AG09319 (cell line): ENCODE measurements around the gene PRKG1.

Experiments
- DNase-seq: peaks from one replicate; pipeline ENCODE4 v3.0.0-alpha.2; 2010; ENCODE audit warnings: low read depth; ENCODE audit errors: extremely low read depth
- TF ChIP-seq, protein P1 (sequence below): IDR thresholded peaks from 2 replicates; pipeline ENCODE4 v1.5.1; 2011; ENCODE audit warnings: low read depth, mild to moderate bottlenecking, inconsistent platforms, low read length, moderate library complexity

PRKG1 gene

DNA sequence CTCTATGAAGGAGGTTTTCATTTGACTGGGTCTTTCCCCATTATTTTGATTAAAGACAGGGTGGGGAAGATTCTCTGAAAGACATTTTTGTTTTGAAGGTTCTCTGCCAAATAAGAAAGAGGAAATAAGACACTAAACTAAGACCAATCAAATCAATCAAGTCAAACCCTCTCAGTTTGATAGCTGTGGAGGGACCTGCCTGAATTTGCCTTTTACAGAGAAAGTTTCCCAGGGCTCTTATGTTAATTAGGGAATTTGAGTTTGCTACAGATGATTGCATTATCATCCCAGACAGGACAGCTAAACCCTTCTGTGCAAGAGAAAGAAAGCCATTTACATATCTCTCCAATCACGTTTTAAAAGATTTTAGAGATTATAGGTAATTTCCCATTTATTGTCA is 545.1 kb downstream of the PRKG1 start:
- DNase-seq = no peak
- TF ChIP-seq, protein P1, sequence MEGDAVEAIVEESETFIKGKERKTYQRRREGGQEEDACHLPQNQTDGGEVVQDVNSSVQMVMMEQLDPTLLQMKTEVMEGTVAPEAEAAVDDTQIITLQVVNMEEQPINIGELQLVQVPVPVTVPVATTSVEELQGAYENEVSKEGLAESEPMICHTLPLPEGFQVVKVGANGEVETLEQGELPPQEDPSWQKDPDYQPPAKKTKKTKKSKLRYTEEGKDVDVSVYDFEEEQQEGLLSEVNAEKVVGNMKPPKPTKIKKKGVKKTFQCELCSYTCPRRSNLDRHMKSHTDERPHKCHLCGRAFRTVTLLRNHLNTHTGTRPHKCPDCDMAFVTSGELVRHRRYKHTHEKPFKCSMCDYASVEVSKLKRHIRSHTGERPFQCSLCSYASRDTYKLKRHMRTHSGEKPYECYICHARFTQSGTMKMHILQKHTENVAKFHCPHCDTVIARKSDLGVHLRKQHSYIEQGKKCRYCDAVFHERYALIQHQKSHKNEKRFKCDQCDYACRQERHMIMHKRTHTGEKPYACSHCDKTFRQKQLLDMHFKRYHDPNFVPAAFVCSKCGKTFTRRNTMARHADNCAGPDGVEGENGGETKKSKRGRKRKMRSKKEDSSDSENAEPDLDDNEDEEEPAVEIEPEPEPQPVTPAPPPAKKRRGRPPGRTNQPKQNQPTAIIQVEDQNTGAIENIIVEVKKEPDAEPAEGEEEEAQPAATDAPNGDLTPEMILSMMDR = no peak

DNA sequence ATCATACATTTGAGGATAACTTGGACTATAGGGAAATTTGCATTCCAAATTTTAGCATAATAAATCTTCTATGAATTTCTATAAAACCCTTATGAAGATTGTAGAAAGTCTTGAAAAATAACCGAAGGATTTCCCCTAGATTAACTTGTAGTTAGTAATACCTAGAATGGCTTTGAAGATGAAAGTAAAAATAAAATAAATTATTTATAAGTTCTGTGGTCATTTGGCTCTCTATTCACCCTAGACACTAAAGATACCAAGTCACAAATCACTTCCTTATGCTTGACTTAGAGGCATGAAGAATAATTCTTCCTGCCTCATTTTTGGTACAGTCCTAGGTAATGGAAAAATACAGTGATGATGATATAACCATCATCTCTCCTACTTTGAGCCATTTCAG is 545.8 kb downstream of the PRKG1 start:
- no peak for DNase-seq
- TF ChIP-seq, protein P1 = no peak

DNA sequence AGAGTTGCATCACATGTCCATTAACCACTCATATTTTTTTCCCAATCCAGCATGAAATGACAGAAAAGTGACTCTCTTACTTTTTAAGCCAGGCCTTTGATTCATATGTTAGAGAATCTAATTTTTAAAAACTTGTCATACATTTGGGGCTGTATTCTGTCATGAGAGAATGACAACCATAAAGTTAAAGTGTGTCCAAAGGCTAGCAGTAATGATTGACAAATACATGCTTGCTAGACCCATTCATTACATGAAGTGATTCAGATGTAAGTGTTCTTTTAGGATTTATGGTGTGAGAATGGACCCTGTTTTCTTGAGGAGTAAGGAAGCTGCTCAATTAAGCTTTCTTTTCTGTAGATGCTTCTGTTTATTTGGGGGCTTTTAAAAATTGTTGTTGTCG is 549.7 kb downstream of the PRKG1 start:
- TF ChIP-seq, protein P1 = no peak
- no peak for DNase-seq

DNA sequence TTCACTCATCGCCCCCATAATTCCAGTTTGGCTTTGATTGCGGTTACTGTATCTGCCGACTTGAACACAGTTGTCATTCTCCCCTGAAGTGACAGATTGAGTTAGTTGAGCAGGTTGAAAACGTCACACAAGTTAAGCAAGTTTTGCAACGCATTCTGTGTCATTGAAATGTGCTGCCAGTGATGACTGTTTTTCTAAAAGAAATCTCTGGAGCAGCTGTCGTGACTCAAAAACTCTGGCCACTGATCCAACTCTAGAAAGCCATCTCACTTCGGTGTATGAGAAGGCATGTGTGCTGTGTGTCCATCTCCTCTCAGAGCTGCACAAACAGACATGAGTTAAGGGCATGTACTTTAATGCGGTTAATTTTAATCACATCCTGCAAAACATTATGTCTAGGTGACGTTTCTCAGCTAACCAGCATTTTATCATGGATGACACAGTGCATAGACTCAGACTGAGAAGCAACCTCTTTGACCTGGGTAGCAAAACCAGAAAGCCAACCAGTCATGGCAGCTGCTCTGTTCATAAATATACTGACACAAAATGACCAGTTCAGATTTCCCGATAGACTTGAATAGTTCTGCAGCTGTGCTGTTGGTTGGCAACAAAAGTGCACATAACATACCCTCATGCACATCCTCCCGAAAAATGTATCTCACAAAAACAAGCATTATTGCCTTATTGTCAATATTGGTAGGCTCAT is 555.8 kb downstream of the PRKG1 start:
- TF ChIP-seq, protein P1 = no peak

DNA sequence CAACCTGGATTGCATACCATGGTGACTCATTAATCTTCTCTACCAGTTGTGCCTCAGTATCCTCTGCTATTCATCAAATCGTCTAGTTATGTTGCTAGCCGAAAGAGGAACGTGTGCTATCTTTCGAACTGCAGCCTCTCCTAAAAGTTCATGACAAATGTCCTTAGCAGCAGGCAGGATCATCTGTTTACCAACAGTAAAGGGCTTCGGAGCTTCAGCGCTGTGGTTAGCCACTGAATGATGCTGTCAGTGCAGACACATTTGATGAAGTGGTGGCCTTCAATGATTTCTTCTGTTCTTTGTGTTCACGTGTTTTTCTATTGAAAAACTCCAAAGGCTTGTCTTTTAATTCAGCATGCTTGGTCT is 556.3 kb downstream of the PRKG1 start:
- no peak for DNase-seq
- TF ChIP-seq, protein P1 = no peak

More for the DNA sequence above, 555.8 kb downstream of the PRKG1 start:
- no peak for DNase-seq

DNA sequence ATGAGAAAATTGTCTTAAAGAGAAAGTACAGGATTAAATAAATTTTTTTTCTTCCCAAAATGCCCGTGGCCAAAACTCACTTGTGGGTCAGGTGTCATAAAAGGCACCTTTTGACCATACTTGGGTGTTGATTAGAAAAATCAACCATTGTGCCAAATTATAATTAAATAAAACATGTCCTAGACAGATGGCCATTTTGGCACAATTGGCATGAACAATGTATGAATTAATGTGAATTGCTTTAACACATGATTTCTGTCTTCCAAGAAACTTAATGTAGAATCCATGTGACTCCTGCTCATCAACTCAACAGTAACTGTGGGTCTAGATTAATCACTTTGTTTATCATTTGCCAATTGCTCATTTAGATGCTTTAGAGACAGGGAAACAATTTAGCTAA is 561.1 kb downstream of the PRKG1 start:
- TF ChIP-seq, protein P1 = no peak
- no peak for DNase-seq

DNA sequence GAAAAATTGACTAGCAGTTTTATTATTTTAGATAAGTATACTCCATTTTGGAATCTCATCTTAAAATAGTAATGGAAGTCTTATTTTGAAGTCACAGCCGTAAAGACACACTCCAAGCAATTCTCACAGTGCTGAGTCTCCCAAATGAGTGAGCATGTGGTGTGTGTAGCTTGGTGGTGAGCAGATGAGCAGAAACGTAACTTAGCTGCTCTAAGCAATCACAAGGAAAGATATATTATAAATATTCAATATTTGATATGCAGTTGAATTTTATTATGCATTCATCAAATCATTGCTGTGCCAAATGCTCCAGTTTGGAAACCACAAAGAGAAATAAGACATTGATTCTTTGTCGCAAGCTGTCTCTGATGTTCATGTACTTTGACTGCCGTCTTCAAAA is 563.9 kb downstream of the PRKG1 start:
- no peak for DNase-seq
- TF ChIP-seq, protein P1 = no peak
